HG03521 (cell line): ENCODE results near the gene FAM89B.
"Not testable (repeated sequence)": the region's sequence is repeated elsewhere in the genome, so short reads cannot be mapped to it uniquely, and the experiment has no call there.

Experiments used
- ATAC-seq: cut with Tn5 transposase; IDR thresholded peaks from one replicate; pipeline ENCODE4 v1.9.1; 2021; ENCODE audit warnings: mild to moderate bottlenecking, moderate library complexity; ENCODE audit not compliant: unreplicated experiment

FAM89B gene

DNA sequence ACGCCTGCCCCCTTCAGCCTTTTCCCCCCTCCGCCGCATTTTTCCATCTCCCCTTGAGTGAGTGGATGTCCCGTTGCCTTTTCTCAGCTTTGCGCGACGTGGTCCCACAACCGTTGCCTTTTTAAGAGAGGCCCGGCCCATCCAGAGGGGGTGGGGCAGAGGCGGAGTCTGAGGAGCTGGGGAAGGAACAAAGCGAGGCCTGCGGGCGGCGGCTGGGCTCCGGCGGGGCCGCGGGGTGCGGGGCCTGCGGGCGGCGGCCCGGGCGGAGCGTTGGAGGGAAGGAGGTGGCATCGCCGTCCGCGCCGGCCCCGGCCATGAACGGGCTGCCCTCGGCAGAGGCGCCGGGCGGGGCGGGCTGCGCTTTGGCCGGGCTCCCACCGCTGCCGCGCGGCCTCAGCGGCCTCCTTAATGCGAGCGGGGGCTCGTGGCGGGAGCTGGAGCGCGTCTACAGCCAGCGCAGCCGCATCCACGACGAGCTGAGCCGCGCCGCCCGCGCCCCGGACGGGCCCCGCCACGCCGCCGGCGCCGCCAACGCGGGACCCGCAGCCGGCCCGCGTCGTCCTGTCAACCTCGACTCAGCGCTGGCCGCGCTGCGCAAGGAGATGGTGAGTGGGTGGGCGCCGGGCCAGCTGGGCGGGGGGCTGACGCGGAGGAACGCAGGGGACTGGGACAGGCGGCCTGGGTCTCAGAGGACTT, at the start of gene FAM89B:
FAM89B (plus strand) TSS at position 183 of the 696 bp plus-strand sequence; CDS start at position 315, 132 bp downstream.
- ATAC-seq, result no peak

- not testable (repeated sequence) for ATAC-seq
Observed at GRCh38 chr11:65522718-65523630, 49.4 kb upstream of the FAM89B start.

DNA sequence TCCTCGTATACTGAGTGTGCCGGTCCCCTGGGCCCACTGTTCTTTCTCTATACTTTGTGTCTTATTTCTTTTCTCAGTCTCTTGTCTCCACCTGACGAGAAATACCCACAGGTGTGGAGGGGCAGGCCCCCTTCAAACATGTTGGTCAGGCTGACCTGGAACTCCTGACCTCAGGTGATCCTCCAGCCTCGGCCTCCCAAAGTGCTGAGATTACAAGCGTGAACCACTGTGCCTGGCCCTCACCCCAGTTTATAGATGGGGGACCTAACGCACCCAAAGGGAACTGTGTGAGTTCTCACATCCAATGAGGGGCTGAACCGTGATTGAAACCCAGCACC, 48.7 kb upstream of the FAM89B start:
- not testable (repeated sequence) for ATAC-seq

DNA sequence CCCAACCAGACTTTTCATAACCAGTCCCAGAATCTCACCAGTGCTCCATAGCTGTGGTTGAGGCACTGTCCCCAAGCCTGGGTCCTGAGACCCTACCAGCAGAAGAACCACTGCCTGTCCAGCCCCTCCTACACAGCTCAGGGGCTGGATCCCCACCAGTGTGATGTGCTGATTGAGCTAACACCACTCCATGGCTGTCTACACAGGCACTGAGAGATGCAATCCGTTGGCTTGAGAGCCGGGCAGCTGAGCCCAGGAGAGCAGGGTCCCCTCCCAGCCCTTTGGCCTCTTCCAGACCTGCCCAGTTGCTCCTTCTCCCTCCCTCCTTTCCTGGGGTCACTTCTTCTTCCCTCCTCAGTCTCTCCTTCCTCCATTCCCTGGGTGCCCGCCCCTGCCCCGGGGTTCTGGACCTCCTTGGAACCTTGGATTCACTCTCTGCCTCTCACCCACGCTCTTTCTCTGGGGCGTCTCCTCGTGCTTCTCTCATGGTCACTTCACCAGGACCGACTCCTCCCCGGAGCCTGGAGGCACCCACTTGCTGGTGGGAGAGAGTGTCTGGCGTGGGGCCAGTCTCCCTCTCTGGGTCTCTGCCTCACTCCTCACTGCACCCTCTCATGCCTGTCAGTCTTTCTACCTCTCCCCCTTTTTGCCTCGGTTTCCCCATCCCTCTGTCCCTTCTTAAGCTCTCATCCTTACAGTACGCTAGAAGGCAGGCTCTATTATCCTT, 48.2 kb upstream of the FAM89B start:
- no peak for ATAC-seq

DNA sequence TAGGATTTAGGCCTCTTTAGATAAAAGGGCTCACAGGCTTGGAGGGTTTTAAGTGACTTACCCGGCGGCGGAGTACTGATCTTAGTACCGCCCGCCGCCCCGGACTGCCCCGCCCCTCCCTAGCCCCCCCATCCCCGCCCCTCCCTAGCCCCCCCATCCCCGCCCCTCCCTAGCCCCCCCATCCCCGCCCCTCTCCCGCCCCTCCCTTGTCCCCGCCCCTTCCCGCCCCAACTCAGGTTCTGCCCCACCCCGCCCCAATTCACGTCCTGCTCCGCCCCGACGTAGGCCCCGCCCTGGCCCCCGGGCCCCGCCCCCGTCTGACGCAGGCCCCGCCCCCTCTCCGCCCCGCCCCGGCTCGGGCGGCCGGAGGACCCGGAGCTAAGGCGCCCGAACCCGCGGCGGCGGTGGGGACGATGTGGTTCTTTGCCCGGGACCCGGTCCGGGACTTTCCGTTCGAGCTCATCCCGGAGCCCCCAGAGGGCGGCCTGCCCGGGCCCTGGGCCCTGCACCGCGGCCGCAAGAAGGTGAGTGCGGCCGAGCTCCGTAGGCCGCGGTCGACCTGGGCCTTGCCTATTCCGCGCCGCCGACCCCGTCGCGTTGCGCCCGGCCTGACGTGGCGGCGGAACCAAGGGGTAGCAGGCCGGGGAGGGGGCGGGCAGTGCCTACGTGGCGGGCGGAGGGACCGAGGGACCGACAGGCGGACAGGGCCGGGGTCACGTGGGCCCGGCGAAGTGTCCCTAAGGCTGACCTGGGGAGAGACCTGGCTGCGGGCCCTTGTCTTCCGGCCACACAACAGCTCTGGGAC, 47.4 kb upstream of the FAM89B start, which contains the start of gene SCYL1:
SCYL1 (plus strand) TSS at position 343 of the 805 bp plus-strand sequence; CDS start at position 414, 71 bp downstream.
- peak; percentile 72 for ATAC-seq

DNA sequence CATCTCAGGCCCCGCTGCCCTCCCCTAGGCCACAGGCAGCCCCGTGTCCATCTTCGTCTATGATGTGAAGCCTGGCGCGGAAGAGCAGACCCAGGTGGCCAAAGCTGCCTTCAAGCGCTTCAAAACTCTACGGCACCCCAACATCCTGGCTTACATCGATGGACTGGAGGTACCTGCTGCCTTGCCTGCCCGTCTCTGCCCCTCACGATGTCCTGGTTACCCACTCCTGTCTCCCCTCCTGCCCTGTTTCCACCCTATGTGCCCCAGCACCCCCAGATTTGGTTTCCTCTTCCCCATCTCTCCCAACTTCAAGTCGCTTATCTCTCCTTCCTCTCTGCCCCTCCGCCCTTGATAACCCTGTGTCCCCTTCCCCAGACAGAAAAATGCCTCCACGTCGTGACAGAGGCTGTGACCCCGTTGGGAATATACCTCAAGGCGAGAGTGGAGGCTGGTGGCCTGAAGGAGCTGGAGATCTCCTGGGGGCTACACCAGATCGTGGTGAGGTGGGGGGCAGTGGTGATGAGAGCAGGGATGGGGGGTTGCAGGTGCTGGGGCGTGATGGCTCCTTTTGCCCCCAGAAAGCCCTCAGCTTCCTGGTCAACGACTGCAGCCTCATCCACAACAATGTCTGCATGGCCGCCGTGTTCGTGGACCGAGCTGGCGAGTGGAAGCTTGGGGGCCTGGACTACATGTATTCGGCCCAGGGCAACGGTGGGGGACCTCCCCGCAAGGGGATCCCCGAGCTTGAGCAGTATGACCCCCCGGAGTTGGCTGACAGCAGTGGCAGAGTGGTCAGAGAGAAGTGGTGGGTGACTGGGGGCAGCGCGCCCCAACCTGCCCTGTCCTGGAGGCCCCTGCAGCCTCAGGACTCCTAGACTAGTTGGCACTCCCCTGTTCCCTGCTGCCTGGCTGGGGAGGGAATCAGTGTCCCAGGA, 46.5 kb upstream of the FAM89B start:
- ATAC-seq, result no peak

DNA sequence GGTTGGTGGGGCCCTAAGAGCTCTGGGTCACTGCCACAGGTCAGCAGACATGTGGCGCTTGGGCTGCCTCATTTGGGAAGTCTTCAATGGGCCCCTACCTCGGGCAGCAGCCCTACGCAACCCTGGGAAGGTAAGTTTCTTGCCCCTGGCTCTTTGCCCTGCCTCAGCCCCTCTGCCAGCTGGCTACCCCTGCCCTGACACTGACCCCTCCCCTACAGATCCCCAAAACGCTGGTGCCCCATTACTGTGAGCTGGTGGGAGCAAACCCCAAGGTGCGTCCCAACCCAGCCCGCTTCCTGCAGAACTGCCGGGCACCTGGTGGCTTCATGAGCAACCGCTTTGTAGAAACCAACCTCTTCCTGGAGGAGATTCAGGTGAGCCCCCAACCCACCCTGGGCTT, 45.6 kb upstream of the FAM89B start:
- ATAC-seq, result no peak

DNA sequence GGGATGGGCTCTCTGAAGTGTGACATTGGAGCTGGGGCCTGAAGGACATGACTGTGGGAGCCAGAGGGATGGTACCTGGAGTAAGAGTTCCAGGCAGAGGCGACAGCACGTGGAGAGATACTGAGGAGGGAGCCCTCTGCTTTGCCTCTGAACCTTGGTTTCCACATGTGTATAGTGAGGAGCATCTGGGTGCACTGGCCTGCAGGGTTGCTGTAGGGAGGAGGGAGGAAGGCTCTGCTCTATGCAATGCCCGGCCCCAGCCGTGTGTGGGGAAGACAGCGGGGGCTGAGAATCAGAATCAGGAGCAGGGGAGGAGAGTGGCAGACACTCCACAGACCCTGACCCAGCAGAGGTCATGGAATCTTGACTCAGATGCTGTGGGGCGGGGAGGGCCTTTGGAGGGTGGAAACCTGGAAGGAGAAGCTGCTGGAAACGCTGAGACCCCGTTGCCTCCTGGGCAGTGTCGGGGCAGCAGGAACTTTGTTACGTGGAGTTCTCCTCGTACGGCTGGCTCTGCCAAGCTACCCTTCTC, 43.5 kb upstream of the FAM89B start:
- no peak for ATAC-seq

DNA sequence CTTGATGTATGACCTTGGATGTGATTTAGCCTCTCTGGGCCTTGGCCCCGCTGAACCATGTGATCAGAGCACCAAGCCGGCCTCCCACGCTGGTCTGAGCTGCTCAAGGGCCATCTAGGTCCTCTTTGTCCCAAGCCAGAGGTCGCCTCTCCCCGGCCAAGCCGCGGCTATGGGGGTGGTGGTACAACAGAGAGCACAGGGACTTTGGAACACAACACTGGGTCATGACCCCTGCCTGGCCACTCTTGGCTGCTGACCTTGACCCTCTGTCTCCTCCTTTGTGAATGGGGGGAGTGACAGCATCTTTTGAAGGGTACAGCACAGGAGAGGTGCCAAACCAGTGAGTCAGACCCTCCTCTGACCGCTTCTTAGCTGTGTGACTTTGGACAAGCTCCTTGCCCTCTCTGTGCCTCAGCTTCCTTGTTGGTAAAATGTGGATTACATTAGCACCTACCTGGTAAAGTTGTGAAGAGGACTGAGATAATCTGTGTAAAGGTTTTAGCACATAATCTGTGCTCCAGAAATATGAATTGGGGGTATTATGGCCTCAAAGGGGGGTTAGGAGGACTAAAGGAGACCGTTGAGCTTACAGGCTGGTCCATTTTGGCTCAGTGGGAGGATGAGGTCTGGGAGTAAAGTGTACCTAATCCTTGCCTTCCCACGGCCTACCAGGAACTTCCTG, 42.7 kb upstream of the FAM89B start:
- no peak for ATAC-seq

- no peak for ATAC-seq
Observed at GRCh38 chr11:65530157-65530496, 42.2 kb upstream of the FAM89B start.

GRCh38 chr11:65532388-65533064, 39.8 kb upstream of the FAM89B start:
- no peak for ATAC-seq

DNA sequence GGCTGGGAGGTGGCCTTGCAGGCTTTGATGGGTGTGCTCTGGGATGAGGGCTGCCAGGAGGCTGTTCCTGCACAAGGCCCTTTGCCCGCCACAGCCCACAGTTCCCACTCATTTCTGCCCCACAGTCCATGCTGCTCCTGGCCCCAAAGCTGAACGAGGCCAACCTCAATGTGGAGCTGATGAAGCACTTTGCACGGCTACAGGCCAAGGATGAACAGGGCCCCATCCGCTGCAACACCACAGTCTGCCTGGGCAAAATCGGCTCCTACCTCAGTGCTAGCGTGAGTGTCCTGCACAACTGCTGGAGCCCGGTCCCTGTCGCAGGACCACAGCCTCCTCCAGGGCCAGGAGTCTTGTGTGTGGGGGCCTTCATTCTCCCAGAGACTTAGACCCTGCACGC, 37.2 kb upstream of the FAM89B start:
- ATAC-seq, result no peak

- ATAC-seq, result no peak
Observed at GRCh38 chr11:65536412-65537295, 35.7 kb upstream of the FAM89B start.

- no peak for ATAC-seq
Observed at GRCh38 chr11:65537296-65537597, 35.1 kb upstream of the FAM89B start.

- ATAC-seq, result no peak
Observed at GRCh38 chr11:65537620-65538231, 34.6 kb upstream of the FAM89B start.

DNA sequence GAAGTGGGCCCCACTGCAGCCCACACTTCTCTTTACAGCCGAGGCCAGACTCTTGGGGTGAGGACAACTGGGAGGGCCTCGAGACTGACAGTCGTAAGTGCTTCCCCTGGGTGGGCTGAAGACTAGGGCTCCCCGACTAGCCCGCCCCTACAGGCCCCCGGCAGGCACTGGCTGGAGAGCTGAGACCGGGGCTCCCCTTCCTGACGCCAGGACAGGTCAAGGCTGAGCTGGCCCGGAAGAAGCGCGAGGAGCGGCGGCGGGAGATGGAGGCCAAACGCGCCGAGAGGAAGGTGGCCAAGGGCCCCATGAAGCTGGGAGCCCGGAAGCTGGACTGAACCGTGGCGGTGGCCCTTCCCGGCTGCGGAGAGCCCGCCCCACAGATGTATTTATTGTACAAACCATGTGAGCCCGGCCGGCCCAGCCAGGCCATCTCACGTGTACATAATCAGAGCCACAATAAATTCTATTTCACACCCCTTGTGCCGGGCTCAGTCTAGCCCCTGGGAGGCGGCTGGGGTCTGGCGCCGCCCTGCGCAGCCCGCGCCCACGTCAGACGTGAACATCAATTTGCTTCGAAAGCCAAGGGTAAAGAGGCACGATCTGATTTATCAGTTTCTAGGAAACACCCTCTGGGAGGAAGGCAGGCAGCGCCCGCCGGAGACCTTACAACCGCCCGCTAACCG, 34.0 kb upstream of the FAM89B start:
- no peak for ATAC-seq
